NCI-H1930 (cell line): Measurements from ENCODE around the gene PRRG4.
A peak's percentile ranks its signal among the peaks of the same experiment; 100 is the strongest.
"Not testable (repeated sequence)": the region's sequence is repeated elsewhere in the genome, so short reads cannot be mapped to it uniquely, and the experiment has no call there.

Source experiments
- DNase-seq, 2 experiments: peaks; one replicate each; lab custom pipeline; 2025; lab: John Stamatoyannopoulos, UW

The PRRG4 gene

GRCh38 chr11:32830796-32831195 is 1.1 kb downstream of the PRRG4 start:
- no peak for DNase-seq

DNA sequence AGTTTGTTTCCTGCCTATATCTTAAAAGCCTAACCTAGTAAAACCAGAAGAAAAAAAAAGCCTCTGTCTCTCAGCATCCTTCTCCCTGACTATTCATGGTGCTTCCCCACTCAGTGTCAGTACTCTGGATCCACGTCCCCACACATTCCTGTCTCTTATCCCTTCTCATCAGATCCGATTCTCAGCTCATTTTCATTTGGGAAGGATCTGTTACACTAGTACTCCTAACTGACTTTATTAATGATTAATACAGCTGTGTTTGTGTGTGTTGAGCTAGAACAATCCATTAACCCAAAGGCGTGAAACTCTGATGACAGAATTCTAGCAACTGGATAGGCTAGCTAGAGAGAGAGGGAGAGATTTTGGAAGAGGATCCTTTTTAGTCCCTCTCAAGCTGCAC is 1.5 kb downstream of the PRRG4 start:
- DNase-seq = no peak

DNA sequence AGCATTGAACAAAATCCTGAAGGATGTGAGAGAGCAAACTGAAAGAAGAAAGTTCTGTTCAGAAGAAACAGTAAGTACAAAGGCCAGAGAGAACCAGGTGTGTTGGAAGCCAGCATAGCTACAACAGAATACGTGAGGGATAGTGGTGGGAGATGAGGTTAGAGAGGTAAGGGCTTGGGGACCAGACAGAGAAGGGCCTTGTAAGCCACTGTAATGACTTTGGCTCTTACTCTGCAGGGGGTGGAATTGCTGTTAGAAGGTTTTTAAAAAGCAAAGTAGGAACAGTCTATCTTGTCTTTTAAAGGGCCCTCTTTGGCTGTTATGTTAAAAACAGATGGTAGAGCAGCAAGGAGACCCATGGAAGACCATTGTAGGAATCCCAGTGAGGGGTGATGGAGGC is 4.2 kb downstream of the PRRG4 start:
- no peak for DNase-seq

DNA sequence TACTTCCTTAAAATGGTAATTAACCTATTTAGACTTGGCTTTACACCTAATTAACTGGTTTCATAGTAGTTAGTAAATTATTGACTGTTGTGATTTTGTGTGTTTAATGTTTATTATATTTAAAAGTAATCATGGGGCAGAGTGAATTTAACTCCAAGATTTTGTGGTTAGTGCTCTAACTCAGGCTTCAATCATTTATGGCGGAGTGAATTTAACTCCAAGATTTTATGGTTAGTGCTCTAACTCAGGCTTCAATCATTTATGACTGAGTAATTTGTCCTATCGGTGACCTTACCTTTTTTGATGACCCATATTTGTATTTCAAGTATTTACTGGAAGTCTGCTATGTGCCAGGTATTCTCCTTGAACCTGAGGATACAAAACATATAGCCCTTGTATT is 7.2 kb downstream of the PRRG4 start:
- DNase-seq = no peak

DNA sequence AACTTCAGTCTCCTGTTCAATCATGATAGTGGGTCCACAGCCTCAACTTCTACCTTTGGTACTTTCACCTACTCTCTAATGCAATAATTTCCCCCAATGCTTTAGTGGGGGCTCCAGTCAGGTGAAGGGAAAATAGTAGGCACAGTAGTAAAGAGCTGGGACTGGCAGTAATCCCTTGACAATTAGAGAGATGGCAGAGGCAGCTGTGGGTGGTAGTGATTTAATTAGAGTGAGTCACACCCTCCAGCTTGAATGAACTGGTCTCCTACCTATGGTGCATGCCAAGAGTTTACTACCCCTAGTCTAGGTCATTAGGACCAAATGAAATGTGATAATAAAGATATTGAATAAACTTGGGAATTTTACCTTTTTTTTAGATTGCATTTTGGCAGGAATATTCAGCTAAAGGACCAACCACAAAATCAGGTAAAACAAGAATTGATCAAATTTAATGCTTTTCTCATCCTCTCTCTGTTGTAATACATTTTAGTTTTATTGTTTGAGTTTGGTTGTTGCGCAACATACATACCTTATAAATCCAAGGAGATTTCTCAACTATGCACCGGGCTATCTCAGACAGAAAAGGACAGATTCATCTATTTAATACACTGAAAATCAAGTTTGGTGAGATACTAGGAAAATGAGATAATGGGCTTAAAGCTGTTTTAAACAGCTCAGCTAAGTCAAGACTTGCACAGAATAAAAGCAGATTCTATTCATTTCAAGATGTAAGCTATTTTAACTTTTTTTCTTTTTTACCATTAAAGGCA is 9.0 kb downstream of the PRRG4 start:
- DNase-seq = no peak

DNA sequence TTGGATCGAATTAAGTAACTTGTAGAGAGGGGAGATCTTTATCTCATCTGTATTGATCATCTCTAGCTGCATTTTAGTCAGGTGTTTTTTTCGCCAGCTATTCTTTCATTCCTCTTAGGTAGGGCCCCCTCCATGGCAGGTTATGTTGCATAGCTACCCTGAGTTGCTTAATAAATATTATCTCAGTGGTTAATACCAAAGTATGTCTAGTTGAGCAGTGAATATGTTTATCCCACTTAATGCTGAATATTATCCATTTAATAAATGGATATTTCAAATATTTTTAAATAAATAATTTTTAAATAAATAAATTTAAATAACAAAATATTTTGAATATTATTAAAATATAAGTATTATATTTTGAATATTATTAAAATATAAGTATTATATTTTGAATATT is 9.6 kb downstream of the PRRG4 start:
- DNase-seq = no peak

GRCh38 chr11:32840587-32840986 is 10.9 kb downstream of the PRRG4 start:
- DNase-seq = peak in 1 of 2 experiments; percentile 18

DNA sequence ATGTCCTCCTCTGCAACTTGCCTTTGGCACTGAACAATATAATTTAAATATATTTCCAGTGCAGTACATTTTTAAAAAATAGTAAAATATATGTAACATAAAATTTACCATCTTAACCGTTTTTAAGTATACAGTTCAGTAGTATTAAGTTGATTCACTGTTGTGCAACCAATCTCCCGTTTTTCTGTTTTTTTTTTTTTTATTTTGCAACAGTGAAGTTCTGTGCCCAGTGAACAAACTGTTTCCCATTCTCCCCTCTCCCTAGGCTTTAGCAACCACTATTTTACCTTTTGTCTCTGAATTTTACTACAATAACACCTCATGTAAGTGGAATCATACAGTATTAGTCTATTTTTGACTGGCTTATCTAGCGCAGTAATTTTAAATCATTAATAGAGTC is 13.8 kb downstream of the PRRG4 start:
- no peak for DNase-seq

- DNase-seq = no peak
Measured at GRCh38 chr11:32847511-32847910, 17.8 kb downstream of the PRRG4 start.

GRCh38 chr11:32849761-32850160 is 20.0 kb downstream of the PRRG4 start:
- DNase-seq = no peak

- DNase-seq = no peak
Measured at GRCh38 chr11:32851251-32851650, 21.5 kb downstream of the PRRG4 start.

DNA sequence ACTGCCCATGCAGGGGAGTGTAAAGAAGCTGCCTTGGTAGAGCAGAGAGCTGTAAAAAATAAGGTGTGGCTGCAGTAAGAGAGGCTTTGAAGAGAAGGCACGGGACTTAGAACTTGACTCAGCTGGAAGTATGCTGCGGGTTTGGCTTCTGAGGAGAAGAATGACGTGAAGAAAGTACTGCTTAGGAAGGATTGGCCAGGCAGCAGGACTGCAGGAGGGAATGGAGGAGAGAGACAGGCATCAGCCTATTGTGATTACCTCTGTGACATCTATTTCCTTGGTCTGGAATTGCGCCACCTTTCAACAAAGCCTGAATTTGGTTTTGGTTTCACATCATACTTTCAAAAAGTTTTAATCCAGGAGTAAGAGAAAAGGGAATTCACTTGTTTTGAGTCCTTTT is 22.5 kb downstream of the PRRG4 start:
- DNase-seq = no peak

- DNase-seq = no peak
Measured at GRCh38 chr11:32855601-32856000, 25.9 kb downstream of the PRRG4 start.

DNA sequence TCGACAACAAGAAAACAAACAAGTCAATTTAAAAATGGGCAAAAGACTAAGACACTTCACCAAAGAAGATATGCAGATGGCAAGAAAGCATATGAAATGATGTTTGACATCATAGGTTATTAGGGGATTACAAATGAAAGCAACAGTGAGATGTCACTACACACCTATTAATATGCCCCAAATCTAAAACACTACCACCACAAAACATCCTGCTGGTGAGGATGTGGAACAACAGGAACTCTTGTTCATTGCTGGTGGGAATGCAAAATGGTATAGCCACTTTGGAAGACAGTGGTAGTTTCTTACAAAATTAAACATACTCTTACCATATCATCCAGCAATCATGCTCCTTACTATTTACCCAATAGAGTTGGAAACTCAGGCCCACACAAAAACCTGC is 29.0 kb downstream of the PRRG4 start:
- DNase-seq = no peak

DNA sequence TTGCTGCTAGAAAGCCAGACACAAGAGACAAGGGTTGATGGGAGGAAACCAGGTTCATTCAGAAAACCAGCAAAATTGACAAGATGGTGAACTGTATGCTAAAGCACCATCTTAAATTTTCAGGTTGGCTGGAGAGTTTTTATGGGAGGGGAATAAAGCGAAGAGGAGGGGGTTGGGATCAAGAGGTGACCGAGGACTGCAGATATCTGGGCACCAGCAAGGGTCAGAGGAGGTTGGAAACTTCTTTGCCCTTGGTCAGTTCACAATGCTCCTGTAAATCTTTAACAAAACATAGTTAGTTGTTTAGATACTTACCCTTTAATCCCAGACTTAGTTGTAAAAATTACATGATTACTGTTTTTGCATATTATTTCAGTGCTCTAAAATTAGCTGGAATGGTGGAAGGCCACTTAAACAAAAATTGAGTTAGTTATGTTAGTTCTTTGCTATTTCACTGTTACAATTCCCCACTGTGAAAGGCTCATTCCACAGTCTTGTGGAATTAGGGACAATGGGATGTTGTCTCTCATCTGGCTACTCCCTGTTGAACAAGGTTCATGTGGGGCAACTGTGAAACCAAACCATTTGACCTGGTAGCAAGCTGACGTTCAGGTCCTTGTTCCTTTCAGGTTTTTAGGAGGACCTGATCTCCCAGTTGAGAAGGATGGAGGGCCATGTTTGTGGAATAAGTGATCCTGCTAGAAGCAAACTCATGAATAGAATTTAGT is 32.3 kb downstream of the PRRG4 start:
- no peak for DNase-seq

- DNase-seq = no peak
Measured at GRCh38 chr11:32864555-32864954, 34.8 kb downstream of the PRRG4 start.

- not testable (repeated sequence) for DNase-seq
Measured at GRCh38 chr11:32868752-32869151, 39.0 kb downstream of the PRRG4 start.

DNA sequence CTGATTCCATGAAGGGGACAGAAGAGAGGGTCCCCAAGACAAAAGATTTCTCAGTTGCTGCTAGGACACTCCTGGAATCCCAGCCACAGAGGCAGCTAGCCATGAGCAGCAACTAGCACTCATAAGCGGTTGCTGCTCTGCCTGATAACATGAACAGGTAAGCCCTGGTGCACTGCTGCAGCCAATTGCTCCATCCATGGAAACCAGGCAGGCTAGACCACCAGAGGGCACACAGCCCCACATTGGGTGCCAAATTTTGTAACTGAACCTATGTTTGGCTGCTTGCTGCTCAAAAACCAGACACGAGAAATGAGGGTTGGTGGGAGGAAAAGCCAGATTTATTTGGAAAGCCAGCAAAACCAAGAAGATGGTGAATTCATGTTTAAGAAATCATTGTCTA is 40.9 kb downstream of the PRRG4 start:
- DNase-seq = peak in 1 of 2 experiments; percentile 38

DNA sequence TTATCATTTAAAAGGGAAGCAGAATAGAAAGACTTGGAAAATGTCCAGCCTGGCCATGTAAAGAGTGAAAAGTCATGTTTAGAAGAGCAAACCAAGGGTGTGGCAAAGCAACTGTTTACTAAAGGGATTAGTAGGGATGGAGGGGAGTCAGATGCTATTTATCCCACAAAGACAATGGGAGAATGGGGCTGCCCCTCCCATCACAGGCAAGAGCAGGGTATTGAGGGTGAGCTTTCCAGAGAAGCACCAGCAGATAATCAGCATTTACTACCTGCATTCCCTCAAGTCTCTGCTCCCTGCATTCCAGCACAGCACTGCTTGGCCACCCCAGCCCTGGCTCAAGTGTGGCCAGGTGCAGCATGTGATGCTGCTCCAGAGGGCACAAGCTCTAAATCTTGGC is 44.4 kb downstream of the PRRG4 start:
- no peak for DNase-seq

- no peak for DNase-seq
Measured at GRCh38 chr11:32881286-32881685, 51.6 kb downstream of the PRRG4 start.

DNA sequence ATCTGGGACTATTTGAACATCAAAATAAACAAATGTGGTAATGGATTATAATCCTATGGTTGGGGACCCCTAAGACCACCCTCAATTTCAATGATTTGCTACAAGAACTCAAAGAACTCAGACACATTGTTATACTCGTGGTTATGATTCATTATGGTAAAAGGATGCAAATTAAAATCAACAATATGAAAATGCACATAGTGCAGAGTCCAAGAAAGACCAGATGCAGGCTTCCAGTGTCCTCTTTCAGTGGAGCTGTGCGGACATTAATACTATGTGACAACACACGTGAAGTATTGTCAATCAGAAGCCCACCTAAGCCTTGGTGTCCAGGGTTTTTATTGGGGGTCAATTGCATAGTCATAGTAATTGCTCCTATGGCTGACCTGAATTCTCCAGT is 53.7 kb downstream of the PRRG4 start:
- no peak for DNase-seq

DNA sequence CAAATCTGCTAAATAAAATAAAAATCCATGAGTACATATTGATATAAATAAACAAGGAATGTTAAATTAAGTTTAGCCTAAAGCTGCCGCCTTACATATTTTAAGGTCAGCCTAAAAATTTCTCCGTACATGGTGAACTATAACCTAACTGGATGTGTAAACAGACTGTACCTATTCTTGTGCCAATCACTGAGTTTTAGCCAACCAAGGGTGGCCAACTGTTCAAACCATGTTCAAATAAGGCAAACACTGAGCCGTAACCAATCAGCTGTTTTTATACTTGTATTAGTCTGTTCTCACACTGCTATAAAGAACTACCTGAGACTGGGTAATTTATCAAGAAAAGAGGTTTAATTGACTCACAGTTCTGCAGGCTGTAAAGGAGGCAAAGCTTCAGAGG is 54.3 kb downstream of the PRRG4 start:
- no peak for DNase-seq

- no peak for DNase-seq
Measured at GRCh38 chr11:32884770-32885384, 55.1 kb downstream of the PRRG4 start.
